ENCODE results near the gene TULP4. TPM values are rescaled to one million over a fixed set of nuclear protein-coding genes. Genes with fewer than 3 reads are reported as not detected.

Gene TULP4
- polyA plus RNA-seq, 2 of the 4 experiments (the other 2 are of a cell fraction) = 5.0 to 10.6 TPM

DNA sequence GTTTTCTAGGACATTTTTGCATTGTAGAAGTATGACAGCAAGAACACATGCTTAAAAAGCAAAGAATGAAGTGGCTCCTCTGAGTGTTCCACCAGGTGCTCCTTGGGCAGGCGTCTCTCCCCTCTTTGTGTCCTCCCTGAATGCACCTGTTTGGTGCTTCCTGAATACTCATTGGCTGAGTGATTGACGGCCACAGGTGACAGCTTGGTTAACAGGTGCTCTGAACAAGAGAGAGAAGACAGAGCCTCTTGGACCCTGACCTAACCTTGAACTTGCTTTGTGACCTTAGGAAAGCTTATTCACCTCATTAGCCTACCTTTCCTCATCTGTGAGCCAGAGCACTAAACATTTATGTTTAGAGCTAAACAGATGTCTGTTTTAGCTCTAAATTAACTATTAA lies 93.7 kb downstream of the TULP4 start:
- ATAC-seq = no peak
- Histone ChIP-seq H3K4me2 (no peak overlapping the region), H3K9me3 (no peaks in the 10 kb centered on the region), H3K4me1 (peaks cover 5% of the 10 kb centered on the region; the same call in 1 of the 3 replicates), H3K4me3 (no peak overlapping the region), H3K27ac (no peak overlapping the region)
- TF ChIP-seq SMC3 (IDR thresholded peaks at IDR 0.05) (no peak), PHF8 (IDR thresholded peaks at IDR 0.05; ENCODE audit: borderline replicate concordance, low read depth) (no peak), CBX8 (IDR thresholded peaks at IDR 0.05) (no peak), ZC3H11A (IDR thresholded peaks at IDR 0.05) (no peak), RCOR1 (IDR thresholded peaks at IDR 0.05; ENCODE audit: low read depth, low read length) (no peak), CEBPB (IDR thresholded peaks at IDR 0.05) (no peak), FOSB (CRISPR knock-in tag; IDR thresholded peaks at IDR 0.05) (no peak), MAFK (IDR thresholded peaks at IDR 0.05; ENCODE audit: partially characterized antibody) (no peak), RARB (CRISPR knock-in tag; IDR thresholded peaks at IDR 0.05) (no peak), POLR2AphosphoS2 (conservative IDR thresholded peaks at IDR 0.05; ENCODE audit: low read length) (no peak), CBX2 (IDR thresholded peaks at IDR 0.05; ENCODE audit: borderline replicate concordance, low read depth) (no peak), ZFP36 (IDR thresholded peaks at IDR 0.05; ENCODE audit: borderline replicate concordance, partially characterized antibody) (no peak)
- TF ChIP-seq, protein P1, sequence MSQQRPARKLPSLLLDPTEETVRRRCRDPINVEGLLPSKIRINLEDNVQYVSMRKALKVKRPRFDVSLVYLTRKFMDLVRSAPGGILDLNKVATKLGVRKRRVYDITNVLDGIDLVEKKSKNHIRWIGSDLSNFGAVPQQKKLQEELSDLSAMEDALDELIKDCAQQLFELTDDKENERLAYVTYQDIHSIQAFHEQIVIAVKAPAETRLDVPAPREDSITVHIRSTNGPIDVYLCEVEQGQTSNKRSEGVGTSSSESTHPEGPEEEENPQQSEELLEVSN (IDR thresholded peaks at IDR 0.05; ENCODE audit: borderline replicate concordance, low read depth) = no peak
- TF ChIP-seq, protein P2, sequence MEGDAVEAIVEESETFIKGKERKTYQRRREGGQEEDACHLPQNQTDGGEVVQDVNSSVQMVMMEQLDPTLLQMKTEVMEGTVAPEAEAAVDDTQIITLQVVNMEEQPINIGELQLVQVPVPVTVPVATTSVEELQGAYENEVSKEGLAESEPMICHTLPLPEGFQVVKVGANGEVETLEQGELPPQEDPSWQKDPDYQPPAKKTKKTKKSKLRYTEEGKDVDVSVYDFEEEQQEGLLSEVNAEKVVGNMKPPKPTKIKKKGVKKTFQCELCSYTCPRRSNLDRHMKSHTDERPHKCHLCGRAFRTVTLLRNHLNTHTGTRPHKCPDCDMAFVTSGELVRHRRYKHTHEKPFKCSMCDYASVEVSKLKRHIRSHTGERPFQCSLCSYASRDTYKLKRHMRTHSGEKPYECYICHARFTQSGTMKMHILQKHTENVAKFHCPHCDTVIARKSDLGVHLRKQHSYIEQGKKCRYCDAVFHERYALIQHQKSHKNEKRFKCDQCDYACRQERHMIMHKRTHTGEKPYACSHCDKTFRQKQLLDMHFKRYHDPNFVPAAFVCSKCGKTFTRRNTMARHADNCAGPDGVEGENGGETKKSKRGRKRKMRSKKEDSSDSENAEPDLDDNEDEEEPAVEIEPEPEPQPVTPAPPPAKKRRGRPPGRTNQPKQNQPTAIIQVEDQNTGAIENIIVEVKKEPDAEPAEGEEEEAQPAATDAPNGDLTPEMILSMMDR (IDR thresholded peaks at IDR 0.05) = no peak
- TF ChIP-seq, protein P3, sequence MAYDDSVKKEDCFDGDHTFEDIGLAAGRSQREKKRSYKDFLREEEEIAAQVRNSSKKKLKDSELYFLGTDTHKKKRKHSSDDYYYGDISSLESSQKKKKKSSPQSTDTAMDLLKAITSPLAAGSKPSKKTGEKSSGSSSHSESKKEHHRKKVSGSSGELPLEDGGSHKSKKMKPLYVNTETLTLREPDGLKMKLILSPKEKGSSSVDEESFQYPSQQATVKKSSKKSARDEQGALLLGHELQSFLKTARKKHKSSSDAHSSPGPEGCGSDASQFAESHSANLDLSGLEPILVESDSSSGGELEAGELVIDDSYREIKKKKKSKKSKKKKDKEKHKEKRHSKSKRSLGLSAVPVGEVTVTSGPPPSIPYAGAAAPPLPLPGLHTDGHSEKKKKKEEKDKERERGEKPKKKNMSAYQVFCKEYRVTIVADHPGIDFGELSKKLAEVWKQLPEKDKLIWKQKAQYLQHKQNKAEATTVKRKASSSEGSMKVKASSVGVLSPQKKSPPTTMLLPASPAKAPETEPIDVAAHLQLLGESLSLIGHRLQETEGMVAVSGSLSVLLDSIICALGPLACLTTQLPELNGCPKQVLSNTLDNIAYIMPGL (CRISPR knock-in tag; IDR thresholded peaks at IDR 0.05; ENCODE audit: borderline replicate concordance) = no peak
- TF ChIP-seq, protein P4, sequence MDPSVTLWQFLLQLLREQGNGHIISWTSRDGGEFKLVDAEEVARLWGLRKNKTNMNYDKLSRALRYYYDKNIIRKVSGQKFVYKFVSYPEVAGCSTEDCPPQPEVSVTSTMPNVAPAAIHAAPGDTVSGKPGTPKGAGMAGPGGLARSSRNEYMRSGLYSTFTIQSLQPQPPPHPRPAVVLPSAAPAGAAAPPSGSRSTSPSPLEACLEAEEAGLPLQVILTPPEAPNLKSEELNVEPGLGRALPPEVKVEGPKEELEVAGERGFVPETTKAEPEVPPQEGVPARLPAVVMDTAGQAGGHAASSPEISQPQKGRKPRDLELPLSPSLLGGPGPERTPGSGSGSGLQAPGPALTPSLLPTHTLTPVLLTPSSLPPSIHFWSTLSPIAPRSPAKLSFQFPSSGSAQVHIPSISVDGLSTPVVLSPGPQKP (IDR thresholded peaks at IDR 0.05; ENCODE audit: low read depth, low read length) = no peak
- TF ChIP-seq, protein P5, sequence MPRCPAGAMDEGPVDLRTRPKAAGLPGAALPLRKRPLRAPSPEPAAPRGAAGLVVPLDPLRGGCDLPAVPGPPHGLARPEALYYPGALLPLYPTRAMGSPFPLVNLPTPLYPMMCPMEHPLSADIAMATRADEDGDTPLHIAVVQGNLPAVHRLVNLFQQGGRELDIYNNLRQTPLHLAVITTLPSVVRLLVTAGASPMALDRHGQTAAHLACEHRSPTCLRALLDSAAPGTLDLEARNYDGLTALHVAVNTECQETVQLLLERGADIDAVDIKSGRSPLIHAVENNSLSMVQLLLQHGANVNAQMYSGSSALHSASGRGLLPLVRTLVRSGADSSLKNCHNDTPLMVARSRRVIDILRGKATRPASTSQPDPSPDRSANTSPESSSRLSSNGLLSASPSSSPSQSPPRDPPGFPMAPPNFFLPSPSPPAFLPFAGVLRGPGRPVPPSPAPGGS (IDR thresholded peaks at IDR 0.05) = no peak
- WGBS (ENCODE audit: missing lambda C conversion rate) = 100% methylated on average over 2 of the region's 2 CpGs
- no peak for FAIRE-seq
- no peak for DNase-seq (ENCODE audit: low read depth in 1 of 2, low spot score in 1 of 2)
- ChIA-PET CTCF (no interaction called here), POLR2A (no interaction called here)

DNA sequence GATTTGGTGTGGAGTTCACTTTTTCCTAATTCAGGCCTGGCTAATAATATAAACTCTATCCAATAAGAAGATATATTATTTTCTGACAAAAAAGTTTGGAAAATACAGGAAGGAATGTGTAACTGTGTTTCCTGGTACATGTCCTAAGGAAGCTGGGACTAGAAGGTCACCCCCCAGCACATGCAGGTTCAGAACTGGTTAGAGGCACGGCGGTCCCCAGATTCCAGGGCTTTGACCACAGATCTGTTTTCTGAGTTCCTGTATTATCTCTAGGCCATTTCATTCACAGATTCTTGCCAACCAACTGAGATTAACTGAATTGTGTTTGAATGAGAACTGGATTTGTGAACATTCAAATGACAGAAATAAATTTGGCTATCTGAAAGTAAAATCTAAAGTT lies 94.5 kb downstream of the TULP4 start:
- Histone ChIP-seq H3K9me3 (no peaks in the 10 kb centered on the region), H3K4me3 (no peak overlapping the region), H3K4me2 (no peak overlapping the region), H3K4me1 (peaks cover 5% of the 10 kb centered on the region; the same call in 1 of the 3 replicates), H3K27ac (no peak overlapping the region)
- DNase-seq (ENCODE audit: low read depth in 1 of 2, low spot score in 1 of 2) (no peak), ATAC-seq (no peak), FAIRE-seq (no peak)
- ChIA-PET POLR2A (no interaction called here), CTCF (no interaction called here)
- TF ChIP-seq JUN (IDR thresholded peaks at IDR 0.05) (no peak), MAFK (IDR thresholded peaks at IDR 0.05; ENCODE audit: partially characterized antibody) (no peak), ZC3H11A (IDR thresholded peaks at IDR 0.05) (no peak), HDAC2 (IDR thresholded peaks at IDR 0.05) (no peak), NPAS2 (CRISPR knock-in tag; IDR thresholded peaks at IDR 0.05; ENCODE audit: borderline replicate concordance) (no peak), FOSL2 (IDR thresholded peaks at IDR 0.05) (no peak), FOSL2 (CRISPR knock-in tag; IDR thresholded peaks at IDR 0.05) (no peak), CEBPB (IDR thresholded peaks at IDR 0.05) (no peak), CBX8 (IDR thresholded peaks at IDR 0.05) (no peak), HOXA7 (CRISPR knock-in tag; IDR thresholded peaks at IDR 0.05) (no peak), ZNF302 (CRISPR knock-in tag; IDR thresholded peaks at IDR 0.05) (no peak)
- 79% methylated on average over 2 of the region's 2 CpGs for WGBS (ENCODE audit: missing lambda C conversion rate)
